ENCODE measurements around the gene GID4.

The GID4 gene

GRCh38 chr17:18014006-18014405 is 25.2 kb upstream of the GID4 start:
- no peak for DNase-seq (ENCODE audit: low read depth)
- no peak overlapping the region for H3K4me3 ChIP-seq (ENCODE audit: low read depth, low read length)

DNA sequence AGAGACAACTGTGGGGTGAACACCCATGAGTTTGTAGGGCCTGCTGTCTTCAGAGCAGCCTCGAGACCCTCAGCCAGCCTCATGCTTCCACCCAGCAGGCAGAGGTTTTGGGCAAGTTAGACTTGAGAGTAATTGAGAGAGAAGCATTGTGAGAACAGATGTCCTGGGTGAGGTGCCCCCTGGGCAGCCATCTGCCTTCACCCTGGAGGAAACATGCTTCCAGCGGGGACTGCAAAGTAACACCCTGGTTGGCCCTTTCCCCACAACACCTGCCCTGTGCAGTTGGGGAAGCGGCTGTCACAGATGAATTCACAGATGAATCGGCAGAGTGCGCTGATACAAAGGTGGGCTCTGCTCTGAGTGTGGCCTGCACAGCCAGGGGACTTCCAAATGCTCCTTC is 23.6 kb upstream of the GID4 start:
- DNase-seq (ENCODE audit: low read depth) = no peak
- H3K4me3 ChIP-seq (ENCODE audit: low read depth, low read length) = no peak overlapping the region

DNA sequence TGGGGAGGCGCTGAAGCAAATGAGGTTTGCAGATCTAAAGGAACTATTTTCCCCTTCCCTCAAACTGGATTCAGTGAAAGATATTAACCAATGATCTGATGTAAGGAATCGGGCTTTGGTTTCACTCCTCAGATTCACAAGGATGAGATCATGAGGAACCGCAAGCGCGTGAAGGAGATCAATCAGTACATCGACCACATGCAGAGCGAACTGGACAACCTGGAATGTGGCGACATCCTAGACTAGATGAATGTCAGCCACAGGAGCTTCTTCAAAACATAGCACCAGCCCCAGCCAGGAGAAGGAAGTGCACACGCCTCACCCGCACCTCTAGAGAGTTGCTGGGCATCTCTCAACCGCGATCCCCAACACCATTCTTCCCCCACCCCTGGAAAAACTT is 22.8 kb upstream of the GID4 start:
- no peak for DNase-seq (ENCODE audit: low read depth)
- H3K4me3 ChIP-seq (ENCODE audit: low read depth, low read length) = no peak overlapping the region

GRCh38 chr17:18017958-18018357 is 21.2 kb upstream of the GID4 start:
- no peak overlapping the region for H3K4me3 ChIP-seq (ENCODE audit: low read depth, low read length)
- DNase-seq (ENCODE audit: low read depth) = no peak

- no peak for DNase-seq (ENCODE audit: low read depth)
- H3K4me3 ChIP-seq (ENCODE audit: low read depth, low read length) = no peak overlapping the region
Measured at GRCh38 chr17:18018411-18018921, 20.7 kb upstream of the GID4 start.

DNA sequence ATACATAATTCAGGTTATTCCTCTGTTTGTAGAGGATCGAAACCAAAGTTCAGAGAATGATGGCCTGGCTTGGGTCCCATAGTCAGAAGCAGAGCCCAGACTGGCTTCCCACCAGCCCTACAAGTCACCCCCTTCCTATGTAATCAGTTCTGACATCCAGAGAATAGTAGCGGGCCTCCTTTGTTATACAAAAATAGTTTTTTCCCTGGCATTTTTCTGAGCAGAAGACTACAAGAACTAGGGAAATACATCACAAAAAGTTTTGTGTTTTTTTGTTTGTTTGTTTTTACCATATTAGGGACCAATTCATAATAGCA is 19.4 kb upstream of the GID4 start:
- no peak overlapping the region for H3K4me3 ChIP-seq (ENCODE audit: low read depth, low read length)
- no peak for DNase-seq (ENCODE audit: low read depth)

- H3K4me3 ChIP-seq (ENCODE audit: low read depth, low read length) = no peak overlapping the region
- DNase-seq (ENCODE audit: low read depth) = no peak
Measured at GRCh38 chr17:18020971-18021370, 18.2 kb upstream of the GID4 start.

GRCh38 chr17:18021372-18021771 is 17.8 kb upstream of the GID4 start:
- DNase-seq (ENCODE audit: low read depth) = no peak
- no peak overlapping the region for H3K4me3 ChIP-seq (ENCODE audit: low read depth, low read length)

DNA sequence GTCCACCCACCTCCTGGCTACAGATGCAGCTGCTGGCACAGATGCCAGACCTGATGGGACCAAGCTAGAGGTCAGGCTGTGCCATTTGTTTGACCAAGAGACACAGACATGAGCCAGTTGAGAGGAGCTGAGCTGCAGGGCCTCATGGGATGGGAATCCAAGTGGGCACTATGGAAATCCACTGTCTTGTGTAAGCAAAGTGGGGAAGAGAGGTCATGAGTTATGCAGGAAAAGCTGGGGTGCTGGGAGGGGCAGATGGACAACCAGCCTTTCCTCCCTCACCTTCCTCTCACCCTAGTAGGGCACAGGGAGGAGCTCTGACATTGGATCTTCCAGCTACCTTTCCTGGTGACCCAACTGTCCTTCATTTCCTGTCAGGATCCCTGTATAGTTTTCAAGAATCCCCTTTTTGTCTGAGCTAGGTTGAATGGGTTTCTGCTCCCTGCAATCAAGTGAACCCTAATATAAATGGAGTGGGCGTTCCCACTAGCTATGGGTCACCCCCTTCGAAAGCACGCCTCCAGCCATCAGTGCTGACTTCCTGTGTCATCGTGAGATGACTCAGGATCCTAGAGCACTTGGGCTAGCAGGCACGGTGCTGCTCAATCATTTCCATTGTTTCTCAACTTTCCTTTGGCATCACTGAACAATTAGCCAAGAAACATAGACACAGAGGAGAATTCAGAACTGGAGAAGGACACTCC is 13.8 kb upstream of the GID4 start:
- no peak overlapping the region for H3K4me3 ChIP-seq (ENCODE audit: low read depth, low read length)
- no peak for DNase-seq (ENCODE audit: low read depth)

DNA sequence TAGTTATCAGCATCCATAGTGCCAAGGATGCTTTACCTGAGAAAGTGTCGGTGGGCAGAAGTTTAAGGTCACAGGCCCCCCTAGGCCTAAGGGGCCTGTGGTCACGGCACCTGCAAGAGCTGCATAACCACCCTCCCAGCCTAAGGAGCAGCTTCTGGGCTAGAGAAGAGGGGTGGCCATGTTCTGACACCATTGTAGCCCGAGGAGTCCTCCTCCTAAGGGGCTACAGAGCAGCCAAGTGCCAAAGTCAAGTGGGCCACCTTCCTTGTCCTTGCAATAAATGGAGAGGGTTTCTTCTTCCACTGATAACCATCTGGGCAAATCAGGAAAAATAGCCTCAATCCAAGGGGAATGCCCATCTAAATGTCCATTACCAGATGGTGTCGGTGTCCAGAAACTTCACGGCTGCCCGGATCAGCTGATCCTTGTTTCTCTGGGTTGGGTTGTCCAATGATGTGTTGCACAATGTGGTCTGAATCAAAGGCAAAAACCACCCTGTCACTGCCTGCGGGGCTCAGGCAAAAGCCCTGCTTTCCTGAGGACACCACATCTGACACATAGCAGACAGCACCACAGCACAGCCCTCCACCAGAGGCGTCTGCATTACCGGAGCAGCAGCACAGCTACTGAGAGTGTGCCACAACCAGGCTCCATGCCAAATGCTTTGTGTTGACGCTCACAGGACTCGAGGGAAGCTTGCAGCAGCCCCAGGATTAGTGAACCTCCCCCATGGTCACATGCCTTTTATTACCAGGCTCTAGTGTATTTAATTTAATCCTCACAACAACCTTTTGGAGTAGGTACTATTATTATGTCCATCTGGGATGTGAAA is 13.0 kb upstream of the GID4 start:
- no peak overlapping the region for H3K4me3 ChIP-seq (ENCODE audit: low read depth, low read length)
- peak; percentile 52 for DNase-seq (ENCODE audit: low read depth)

DNA sequence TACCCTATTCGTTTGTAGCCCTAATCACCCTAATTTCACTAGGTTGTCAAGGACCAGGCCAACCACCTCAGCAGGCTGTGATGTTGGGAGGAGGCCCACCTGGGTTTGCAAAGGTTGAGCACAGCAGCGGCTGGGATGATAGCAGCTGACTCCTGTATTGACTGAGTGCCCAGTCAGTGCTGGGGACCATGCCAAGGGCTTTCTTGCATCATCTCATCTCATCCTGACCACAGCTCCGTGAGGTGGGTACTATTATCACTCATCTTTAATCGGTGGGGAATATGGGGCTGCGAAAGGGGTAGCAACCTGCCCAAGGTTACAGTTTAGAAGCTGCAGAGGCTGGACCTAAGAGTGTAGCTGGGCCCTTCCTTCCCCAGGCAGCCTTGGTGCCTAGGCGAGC is 11.9 kb upstream of the GID4 start:
- DNase-seq (ENCODE audit: low read depth) = no peak
- H3K4me3 ChIP-seq (ENCODE audit: low read depth, low read length) = no peak overlapping the region

DNA sequence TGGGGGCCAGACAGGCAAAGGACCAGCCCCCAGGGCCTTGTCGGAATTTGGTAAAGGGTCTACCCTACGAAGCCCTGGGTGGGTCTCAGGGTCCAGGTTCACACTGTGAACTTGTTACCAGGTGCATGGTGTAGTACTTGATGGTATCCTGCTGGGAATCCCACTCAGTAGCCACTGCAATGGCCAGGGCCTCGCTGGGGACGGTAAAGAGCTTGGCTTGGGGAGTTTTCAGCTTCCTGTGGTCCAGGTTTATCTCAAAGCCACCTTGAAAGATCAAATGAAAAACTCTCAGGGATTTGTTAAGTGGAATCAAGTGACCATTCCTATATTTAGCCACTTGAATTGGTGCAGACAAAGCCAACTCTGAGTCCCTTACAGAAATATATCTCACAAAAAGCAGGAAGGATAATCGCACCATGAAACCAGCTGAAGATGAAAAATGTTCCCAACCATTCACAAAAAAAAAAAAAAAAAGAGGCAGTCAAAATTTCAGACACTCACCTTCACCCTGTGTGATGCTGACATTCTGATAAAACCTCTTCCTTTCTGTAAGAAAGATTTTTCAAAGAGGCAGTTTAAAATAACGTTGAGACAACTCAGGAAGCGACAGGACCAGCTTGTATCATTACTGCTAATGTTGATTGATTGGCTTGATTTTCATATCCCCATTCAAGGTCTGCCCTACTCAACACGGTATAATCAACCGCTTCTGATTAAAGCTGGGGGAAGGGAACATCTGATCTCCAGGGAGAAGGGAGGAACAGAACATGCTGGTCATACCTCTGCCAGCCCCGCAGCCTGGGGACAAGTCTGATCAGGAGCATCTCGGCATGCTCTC is 10.9 kb upstream of the GID4 start:
- DNase-seq (ENCODE audit: low read depth) = no peak
- no peak overlapping the region for H3K4me3 ChIP-seq (ENCODE audit: low read depth, low read length)

DNA sequence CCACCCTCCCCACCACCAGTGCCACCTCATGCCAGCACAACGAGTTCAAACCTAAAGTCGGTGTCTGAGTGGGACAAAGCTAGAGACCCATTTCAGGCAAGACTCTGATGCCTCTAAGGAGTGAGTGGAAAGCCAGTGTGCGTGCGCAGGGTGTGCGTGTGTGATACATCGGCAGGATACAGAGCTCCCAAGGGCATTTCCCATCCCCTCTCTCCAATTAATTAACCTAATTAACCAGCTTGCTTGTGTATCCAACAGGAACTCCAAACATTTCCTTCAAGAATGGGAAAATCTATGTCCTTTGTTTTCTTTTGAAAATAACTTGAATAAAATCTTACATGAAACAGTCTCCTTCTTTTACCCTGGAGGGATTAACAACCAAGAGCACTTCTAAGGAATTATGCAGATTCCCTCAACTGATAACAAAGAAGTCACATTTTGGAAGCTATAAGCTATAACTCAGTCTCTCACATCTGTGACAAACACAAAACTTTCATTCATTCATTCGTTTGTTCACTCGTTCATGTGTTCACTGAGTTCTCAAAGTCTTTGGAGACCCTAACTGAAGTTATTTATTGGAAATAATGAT is 10.2 kb upstream of the GID4 start:
- no peak overlapping the region for H3K4me3 ChIP-seq (ENCODE audit: low read depth, low read length)
- DNase-seq (ENCODE audit: low read depth) = no peak

- H3K4me3 ChIP-seq (ENCODE audit: low read depth, low read length) = no peak overlapping the region
- peak; percentile 40 for DNase-seq (ENCODE audit: low read depth)
Measured at GRCh38 chr17:18031955-18032354, 7.3 kb upstream of the GID4 start.

GRCh38 chr17:18033442-18034099 is 5.6 kb upstream of the GID4 start:
- no peak overlapping the region for H3K4me3 ChIP-seq (ENCODE audit: low read depth, low read length)
- peak; percentile 55 for DNase-seq (ENCODE audit: low read depth)

- no peak for DNase-seq (ENCODE audit: low read depth)
- H3K4me3 ChIP-seq (ENCODE audit: low read depth, low read length) = no peak overlapping the region
Measured at GRCh38 chr17:18035704-18036103, 3.5 kb upstream of the GID4 start.

DNA sequence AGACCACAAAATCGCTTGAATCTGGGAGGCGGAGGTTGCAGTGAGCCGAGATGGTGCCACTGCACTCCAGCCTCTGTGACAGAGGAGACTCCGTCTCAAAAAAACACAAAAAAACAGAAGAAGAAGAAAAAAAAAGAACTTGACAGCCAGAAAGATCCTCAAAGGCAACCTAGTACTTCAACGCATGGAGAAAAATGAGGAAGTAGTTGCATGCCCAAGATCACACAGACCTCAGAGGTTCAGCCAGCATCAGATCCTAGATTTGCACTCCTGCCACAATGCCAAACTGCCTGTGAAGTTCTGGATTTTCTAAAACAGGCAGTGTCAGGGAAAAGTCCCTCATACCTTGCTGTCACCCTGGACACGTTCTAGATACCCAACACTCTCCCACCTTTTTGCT is 1.7 kb upstream of the GID4 start:
- H3K4me3 ChIP-seq (ENCODE audit: low read depth, low read length) = no peak overlapping the region
- no peak for DNase-seq (ENCODE audit: low read depth)

- H3K4me3 ChIP-seq (ENCODE audit: low read depth, low read length) = peak overlapping the region; percentile 74
- DNase-seq (ENCODE audit: low read depth) = no peak
Measured at GRCh38 chr17:18038149-18038850, 908 bp upstream of the GID4 start.

Data from skeletal muscle cell (primary cell).